ENCODE results near the gene RALBP1. TPM values are rescaled to one million over a fixed set of nuclear protein-coding genes. Genes with fewer than 3 reads are reported as not detected.

RALBP1 gene
- polyA plus RNA-seq, 1 donor from 2014 or later, result 30.0 TPM

DNA sequence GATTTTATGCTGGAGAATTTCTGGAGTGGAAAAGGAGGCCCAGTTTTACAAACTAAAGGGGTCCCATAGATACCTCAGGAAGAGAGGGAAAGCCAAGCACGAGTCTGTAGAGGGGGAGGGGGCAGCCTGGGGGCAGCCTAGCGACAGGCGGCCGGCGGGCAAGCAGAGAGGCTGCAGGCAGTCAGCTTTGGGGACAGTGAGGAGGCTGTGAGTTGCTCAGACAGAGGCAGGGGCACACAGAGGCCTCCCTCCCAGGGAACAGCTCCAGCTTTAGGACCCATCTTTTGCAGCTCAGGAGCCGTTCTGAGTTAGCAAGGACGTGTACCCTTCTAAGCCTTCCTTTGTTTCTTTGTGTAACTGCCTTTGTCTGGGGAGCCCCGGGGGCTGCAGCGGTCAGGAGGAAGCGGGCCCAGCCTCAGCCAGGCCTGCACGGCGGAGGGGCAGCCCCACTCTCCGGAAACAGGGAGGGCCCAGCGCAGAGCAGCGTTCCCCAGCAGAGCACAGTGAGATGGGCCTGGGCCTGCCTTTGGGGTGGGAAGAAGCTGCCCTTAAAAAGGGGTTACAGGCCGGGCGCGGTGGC, 41.1 kb upstream of the RALBP1 start:
- H2AFZ ChIP-seq (ENCODE audit: low read depth, low read length), result no peak overlapping the region

DNA sequence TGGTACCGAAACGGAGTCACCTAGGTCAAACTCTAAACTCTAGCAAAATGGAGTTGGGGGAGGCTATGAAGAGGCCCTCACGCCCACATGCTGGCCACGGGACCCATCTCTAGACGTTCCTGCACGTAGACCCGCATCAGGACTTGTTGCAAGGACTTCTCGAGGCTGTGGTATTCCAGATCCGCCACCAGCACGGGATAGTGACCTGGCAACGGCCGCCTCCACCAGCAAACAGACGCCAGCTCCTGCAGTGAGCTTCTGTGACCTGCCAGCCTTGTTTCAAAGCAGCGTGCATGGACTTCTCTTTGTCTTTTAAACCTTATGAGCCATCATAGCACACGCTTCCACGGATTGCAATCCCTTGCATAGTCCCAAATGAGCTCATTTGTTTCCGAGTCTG, 40.3 kb upstream of the RALBP1 start:
- H3K79me2 ChIP-seq (replicated peaks; ENCODE audit: insufficient read depth, low read length), result no peaks in the 10 kb centered on the region
- no peak overlapping the region for H3K9ac ChIP-seq (ENCODE audit: low read length)
- no peaks in the 10 kb centered on the region for H3K9me2 ChIP-seq (ENCODE audit: insufficient read depth, low read length)
- H4K20me1 ChIP-seq (ENCODE audit: insufficient read depth), result no peaks in the 10 kb centered on the region
- no peaks in the 10 kb centered on the region for H3K9me3 ChIP-seq (ENCODE audit: low read length)
- no peak overlapping the region for H3K4me2 ChIP-seq (ENCODE audit: low read length)
- no peak for TF ChIP-seq TAF1 (IDR thresholded peaks at IDR 0.05; ENCODE audit: low read depth)
- TF ChIP-seq, protein P1, sequence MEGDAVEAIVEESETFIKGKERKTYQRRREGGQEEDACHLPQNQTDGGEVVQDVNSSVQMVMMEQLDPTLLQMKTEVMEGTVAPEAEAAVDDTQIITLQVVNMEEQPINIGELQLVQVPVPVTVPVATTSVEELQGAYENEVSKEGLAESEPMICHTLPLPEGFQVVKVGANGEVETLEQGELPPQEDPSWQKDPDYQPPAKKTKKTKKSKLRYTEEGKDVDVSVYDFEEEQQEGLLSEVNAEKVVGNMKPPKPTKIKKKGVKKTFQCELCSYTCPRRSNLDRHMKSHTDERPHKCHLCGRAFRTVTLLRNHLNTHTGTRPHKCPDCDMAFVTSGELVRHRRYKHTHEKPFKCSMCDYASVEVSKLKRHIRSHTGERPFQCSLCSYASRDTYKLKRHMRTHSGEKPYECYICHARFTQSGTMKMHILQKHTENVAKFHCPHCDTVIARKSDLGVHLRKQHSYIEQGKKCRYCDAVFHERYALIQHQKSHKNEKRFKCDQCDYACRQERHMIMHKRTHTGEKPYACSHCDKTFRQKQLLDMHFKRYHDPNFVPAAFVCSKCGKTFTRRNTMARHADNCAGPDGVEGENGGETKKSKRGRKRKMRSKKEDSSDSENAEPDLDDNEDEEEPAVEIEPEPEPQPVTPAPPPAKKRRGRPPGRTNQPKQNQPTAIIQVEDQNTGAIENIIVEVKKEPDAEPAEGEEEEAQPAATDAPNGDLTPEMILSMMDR (IDR thresholded peaks at IDR 0.05; ENCODE audit: poor library complexity, severe bottlenecking), result no peak
- TF ChIP-seq, protein P2, sequence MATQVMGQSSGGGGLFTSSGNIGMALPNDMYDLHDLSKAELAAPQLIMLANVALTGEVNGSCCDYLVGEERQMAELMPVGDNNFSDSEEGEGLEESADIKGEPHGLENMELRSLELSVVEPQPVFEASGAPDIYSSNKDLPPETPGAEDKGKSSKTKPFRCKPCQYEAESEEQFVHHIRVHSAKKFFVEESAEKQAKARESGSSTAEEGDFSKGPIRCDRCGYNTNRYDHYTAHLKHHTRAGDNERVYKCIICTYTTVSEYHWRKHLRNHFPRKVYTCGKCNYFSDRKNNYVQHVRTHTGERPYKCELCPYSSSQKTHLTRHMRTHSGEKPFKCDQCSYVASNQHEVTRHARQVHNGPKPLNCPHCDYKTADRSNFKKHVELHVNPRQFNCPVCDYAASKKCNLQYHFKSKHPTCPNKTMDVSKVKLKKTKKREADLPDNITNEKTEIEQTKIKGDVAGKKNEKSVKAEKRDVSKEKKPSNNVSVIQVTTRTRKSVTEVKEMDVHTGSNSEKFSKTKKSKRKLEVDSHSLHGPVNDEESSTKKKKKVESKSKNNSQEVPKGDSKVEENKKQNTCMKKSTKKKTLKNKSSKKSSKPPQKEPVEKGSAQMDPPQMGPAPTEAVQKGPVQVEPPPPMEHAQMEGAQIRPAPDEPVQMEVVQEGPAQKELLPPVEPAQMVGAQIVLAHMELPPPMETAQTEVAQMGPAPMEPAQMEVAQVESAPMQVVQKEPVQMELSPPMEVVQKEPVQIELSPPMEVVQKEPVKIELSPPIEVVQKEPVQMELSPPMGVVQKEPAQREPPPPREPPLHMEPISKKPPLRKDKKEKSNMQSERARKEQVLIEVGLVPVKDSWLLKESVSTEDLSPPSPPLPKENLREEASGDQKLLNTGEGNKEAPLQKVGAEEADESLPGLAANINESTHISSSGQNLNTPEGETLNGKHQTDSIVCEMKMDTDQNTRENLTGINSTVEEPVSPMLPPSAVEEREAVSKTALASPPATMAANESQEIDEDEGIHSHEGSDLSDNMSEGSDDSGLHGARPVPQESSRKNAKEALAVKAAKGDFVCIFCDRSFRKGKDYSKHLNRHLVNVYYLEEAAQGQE (IDR thresholded peaks at IDR 0.05; ENCODE audit: borderline replicate concordance), result no peak
- TF ChIP-seq EZH2 (IDR thresholded peaks at IDR 0.05; ENCODE audit: borderline replicate concordance, insufficient read depth, low read length, poor library complexity, severe bottlenecking), result no peak
- TF ChIP-seq POLR2AphosphoS5 (IDR thresholded peaks at IDR 0.05), result no peak
- no peak for TF ChIP-seq SMC3 (conservative IDR thresholded peaks at IDR 0.05; ENCODE audit: poor library complexity)
- no peak for TF ChIP-seq EP300 (conservative IDR thresholded peaks at IDR 0.05; ENCODE audit: poor library complexity, severe bottlenecking)
- no peak for TF ChIP-seq MXI1 (conservative IDR thresholded peaks at IDR 0.05; ENCODE audit: poor library complexity, severe bottlenecking)
- no peak for TF ChIP-seq RAD21 (conservative IDR thresholded peaks at IDR 0.05)
- H3F3A ChIP-seq (ENCODE audit: insufficient read depth, low read length, poor library complexity, severe bottlenecking), result no peaks in the 10 kb centered on the region
- no peaks in the 10 kb centered on the region for H3K36me3 ChIP-seq (ENCODE audit: insufficient read depth, low read length)
- H2AFZ ChIP-seq (ENCODE audit: low read depth, low read length), result no peak overlapping the region
- no peak overlapping the region for H3K4me3 ChIP-seq (ENCODE audit: low read length)
- no peaks in the 10 kb centered on the region for H3K27me3 ChIP-seq (ENCODE audit: insufficient read depth, low read depth, low read length)
- H3K27ac ChIP-seq (ENCODE audit: low read length), result no peak overlapping the region

More for the DNA sequence above, 41.1 kb upstream of the RALBP1 start:
- H3K9ac ChIP-seq (ENCODE audit: low read length), result no peak overlapping the region
- no peaks in the 10 kb centered on the region for H3K36me3 ChIP-seq (ENCODE audit: insufficient read depth, low read length)
- H3K27me3 ChIP-seq (ENCODE audit: insufficient read depth, low read depth, low read length), result no peaks in the 10 kb centered on the region
- TF ChIP-seq, protein P1 (IDR thresholded peaks at IDR 0.05; ENCODE audit: poor library complexity, severe bottlenecking), result no peak
- TF ChIP-seq POLR2AphosphoS5 (IDR thresholded peaks at IDR 0.05), result no peak
- no peak for TF ChIP-seq SMC3 (conservative IDR thresholded peaks at IDR 0.05; ENCODE audit: poor library complexity)
- no peak for TF ChIP-seq EP300 (conservative IDR thresholded peaks at IDR 0.05; ENCODE audit: poor library complexity, severe bottlenecking)
- TF ChIP-seq TAF1 (IDR thresholded peaks at IDR 0.05; ENCODE audit: low read depth), result no peak
- no peak for TF ChIP-seq RAD21 (conservative IDR thresholded peaks at IDR 0.05)
- TF ChIP-seq, protein P2 (IDR thresholded peaks at IDR 0.05; ENCODE audit: borderline replicate concordance), result no peak
- no peak for TF ChIP-seq MXI1 (conservative IDR thresholded peaks at IDR 0.05; ENCODE audit: poor library complexity, severe bottlenecking)
- no peak overlapping the region for H3K4me2 ChIP-seq (ENCODE audit: low read length)
- H3K9me2 ChIP-seq (ENCODE audit: insufficient read depth, low read length), result no peaks in the 10 kb centered on the region
- H4K20me1 ChIP-seq (ENCODE audit: insufficient read depth), result no peaks in the 10 kb centered on the region
- H3F3A ChIP-seq (ENCODE audit: insufficient read depth, low read length, poor library complexity, severe bottlenecking), result no peaks in the 10 kb centered on the region
- H3K9me3 ChIP-seq (ENCODE audit: low read length), result no peaks in the 10 kb centered on the region
- H3K27ac ChIP-seq (ENCODE audit: low read length), result no peak overlapping the region
- no peaks in the 10 kb centered on the region for H3K79me2 ChIP-seq (replicated peaks; ENCODE audit: insufficient read depth, low read length)
- no peak overlapping the region for H3K4me3 ChIP-seq (ENCODE audit: low read length)
